ENCODE results near the gene RTKN. TPM values are rescaled to one million over a fixed set of nuclear protein-coding genes. Genes with fewer than 3 reads are reported as not detected.

RTKN gene
- total and polyA plus RNA-seq, 10 of the 15 experiments (the other 5 are each of a cell fraction or from before 2014, with no cell fraction given): 0.50 to 12.3 (median 5.4) TPM

DNA sequence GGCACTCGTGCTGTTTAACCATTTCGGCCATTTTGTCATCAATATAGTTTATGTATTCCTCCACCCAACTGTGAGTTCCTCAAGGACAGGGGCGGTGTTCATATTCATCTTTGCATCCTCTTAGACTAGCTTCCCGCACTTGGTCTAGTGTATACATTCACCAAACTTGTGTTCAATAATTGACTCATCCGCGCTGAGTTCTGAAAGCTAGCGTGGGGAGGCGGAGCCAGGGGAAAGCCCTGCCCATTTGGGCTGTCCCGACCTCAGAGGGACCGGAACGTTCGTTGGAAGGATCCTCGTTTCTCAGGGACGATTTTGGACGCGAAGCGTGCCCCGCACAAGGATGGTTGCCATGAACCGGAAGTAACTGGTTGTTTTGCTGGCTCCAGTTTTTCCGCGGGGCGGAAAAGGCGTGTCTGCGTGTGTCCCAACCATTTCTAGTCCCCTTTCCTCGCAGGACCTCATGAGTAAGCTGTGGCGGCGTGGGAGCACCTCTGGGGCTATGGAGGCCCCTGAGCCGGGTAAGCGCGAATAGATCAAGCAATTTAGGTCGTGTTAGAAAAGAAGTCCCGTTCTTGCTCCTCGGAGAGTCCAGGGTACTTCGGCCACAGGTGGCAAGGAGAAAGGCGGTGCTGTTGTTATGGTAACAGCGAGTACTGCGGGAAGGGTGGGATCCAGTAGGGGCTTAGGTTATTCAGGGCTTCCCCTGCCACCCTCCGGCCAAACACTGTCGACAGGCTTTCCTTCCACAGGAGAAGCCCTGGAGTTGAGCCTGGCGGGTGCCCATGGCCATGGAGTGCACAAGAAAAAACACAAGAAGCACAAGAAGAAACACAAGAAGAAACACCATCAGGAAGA lies 13.1 kb upstream of the RTKN start, which contains the start of gene INO80B (continued):
- TF ChIP-seq, protein P1, sequence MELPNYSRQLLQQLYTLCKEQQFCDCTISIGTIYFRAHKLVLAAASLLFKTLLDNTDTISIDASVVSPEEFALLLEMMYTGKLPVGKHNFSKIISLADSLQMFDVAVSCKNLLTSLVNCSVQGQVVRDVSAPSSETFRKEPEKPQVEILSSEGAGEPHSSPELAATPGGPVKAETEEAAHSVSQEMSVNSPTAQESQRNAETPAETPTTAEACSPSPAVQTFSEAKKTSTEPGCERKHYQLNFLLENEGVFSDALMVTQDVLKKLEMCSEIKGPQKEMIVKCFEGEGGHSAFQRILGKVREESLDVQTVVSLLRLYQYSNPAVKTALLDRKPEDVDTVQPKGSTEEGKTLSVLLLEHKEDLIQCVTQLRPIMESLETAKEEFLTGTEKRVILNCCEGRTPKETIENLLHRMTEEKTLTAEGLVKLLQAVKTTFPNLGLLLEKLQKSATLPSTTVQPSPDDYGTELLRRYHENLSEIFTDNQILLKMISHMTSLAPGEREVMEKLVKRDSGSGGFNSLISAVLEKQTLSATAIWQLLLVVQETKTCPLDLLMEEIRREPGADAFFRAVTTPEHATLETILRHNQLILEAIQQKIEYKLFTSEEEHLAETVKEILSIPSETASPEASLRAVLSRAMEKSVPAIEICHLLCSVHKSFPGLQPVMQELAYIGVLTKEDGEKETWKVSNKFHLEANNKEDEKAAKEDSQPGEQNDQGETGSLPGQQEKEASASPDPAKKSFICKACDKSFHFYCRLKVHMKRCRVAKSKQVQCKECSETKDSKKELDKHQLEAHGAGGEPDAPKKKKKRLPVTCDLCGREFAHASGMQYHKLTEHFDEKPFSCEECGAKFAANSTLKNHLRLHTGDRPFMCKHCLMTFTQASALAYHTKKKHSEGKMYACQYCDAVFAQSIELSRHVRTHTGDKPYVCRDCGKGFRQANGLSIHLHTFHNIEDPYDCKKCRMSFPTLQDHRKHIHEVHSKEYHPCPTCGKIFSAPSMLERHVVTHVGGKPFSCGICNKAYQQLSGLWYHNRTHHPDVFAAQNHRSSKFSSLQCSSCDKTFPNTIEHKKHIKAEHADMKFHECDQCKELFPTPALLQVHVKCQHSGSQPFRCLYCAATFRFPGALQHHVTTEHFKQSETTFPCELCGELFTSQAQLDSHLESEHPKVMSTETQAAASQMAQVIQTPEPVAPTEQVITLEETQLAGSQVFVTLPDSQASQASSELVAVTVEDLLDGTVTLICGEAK (IDR thresholded peaks at IDR 0.05; ENCODE audit: borderline replicate concordance): peak; percentile 100
- TF ChIP-seq, protein P2, sequence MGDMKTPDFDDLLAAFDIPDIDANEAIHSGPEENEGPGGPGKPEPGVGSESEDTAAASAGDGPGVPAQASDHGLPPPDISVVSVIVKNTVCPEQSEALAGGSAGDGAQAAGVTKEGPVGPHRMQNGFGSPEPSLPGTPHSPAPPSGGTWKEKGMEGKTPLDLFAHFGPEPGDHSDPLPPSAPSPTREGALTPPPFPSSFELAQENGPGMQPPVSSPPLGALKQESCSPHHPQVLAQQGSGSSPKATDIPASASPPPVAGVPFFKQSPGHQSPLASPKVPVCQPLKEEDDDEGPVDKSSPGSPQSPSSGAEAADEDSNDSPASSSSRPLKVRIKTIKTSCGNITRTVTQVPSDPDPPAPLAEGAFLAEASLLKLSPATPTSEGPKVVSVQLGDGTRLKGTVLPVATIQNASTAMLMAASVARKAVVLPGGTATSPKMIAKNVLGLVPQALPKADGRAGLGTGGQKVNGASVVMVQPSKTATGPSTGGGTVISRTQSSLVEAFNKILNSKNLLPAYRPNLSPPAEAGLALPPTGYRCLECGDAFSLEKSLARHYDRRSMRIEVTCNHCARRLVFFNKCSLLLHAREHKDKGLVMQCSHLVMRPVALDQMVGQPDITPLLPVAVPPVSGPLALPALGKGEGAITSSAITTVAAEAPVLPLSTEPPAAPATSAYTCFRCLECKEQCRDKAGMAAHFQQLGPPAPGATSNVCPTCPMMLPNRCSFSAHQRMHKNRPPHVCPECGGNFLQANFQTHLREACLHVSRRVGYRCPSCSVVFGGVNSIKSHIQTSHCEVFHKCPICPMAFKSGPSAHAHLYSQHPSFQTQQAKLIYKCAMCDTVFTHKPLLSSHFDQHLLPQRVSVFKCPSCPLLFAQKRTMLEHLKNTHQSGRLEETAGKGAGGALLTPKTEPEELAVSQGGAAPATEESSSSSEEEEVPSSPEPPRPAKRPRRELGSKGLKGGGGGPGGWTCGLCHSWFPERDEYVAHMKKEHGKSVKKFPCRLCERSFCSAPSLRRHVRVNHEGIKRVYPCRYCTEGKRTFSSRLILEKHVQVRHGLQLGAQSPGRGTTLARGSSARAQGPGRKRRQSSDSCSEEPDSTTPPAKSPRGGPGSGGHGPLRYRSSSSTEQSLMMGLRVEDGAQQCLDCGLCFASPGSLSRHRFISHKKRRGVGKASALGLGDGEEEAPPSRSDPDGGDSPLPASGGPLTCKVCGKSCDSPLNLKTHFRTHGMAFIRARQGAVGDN (IDR thresholded peaks at IDR 0.05): no peak
- TF ChIP-seq ZNF622 (IDR thresholded peaks at IDR 0.05): no peak
- TF ChIP-seq TARDBP (IDR thresholded peaks at IDR 0.05; ENCODE audit: borderline replicate concordance): peak; percentile 91; the same call in 1 of the 2 replicates
- 0 out of 2 replicates have a peak, but pooled peaks have one; percentile 56 for TF ChIP-seq MEF2A (IDR thresholded peaks at IDR 0.05; ENCODE audit: insufficient read depth, low read depth, low read length)
- TF ChIP-seq RBBP5 (conservative IDR thresholded peaks at IDR 0.05): no peak
- no peak for TF ChIP-seq HDGF (IDR thresholded peaks at IDR 0.05)
- TF ChIP-seq STAT3 (IDR thresholded peaks at IDR 0.05; ENCODE audit: low read depth, low read length): peak; percentile 70; the same call in 1 of the 2 replicates
- peak; percentile 86; the same call in 1 of the 2 replicates for TF ChIP-seq CBX5 (IDR thresholded peaks at IDR 0.05; ENCODE audit: low read depth)
- no peak for TF ChIP-seq CHD1 (IDR thresholded peaks at IDR 0.05; ENCODE audit: low read depth, low read length)
- peak; percentile 63 for TF ChIP-seq TAF1 (IDR thresholded peaks at IDR 0.05; ENCODE audit: borderline replicate concordance, low read depth, low read length)
- peak; percentile 96 for TF ChIP-seq NBN (IDR thresholded peaks at IDR 0.05)
- TF ChIP-seq, protein P3, sequence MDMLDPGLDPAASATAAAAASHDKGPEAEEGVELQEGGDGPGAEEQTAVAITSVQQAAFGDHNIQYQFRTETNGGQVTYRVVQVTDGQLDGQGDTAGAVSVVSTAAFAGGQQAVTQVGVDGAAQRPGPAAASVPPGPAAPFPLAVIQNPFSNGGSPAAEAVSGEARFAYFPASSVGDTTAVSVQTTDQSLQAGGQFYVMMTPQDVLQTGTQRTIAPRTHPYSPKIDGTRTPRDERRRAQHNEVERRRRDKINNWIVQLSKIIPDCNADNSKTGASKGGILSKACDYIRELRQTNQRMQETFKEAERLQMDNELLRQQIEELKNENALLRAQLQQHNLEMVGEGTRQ (IDR thresholded peaks at IDR 0.05; ENCODE audit: borderline replicate concordance, low read depth, low read length): no peak
- TF ChIP-seq SP1 (IDR thresholded peaks at IDR 0.05; ENCODE audit: low read depth, low read length): peak; percentile 93
- TF ChIP-seq MTA2 (IDR thresholded peaks at IDR 0.05; ENCODE audit: low read depth): peak; percentile 91
- TF ChIP-seq CREM (IDR thresholded peaks at IDR 0.05; ENCODE audit: low read depth): peak; percentile 93
- TF ChIP-seq FOS (IDR thresholded peaks at IDR 0.05; ENCODE audit: borderline replicate concordance, extremely low read depth, insufficient read length): no peak
- peak; percentile 75; the same call in 1 of the 2 replicates for TF ChIP-seq PML (IDR thresholded peaks at IDR 0.05; ENCODE audit: low read length)
- TF ChIP-seq POLR2AphosphoS2 (IDR thresholded peaks at IDR 0.05; ENCODE audit: low read depth, low read length): peak; percentile 45; the same call in 1 of the 2 replicates
- no peak; the same call in 1 of the 2 replicates for TF ChIP-seq TCF7 (IDR thresholded peaks at IDR 0.05; ENCODE audit: borderline replicate concordance)
- TF ChIP-seq BCL11A (IDR thresholded peaks at IDR 0.05; ENCODE audit: low read depth, low read length): no peak
